ENCODE measurements around the gene TBC1D5.

DNA sequence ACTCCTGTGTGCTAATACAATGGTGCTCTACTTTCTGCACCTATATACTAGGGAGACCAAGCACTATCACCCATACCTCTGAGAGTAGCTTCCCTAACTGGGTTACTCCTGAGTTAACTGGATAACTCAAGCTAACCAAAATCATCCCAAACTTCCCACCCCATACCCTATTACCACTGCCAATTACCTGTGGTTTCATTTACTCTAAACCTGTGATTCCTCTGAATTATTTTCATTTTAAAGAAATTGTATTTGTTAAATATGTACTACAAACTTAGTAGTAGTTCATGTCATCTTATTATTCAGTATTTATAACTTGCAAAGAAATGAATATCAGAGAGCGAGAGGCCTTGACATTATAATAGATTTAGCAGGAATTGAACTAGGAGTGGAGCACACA, 340.5 kb downstream of the TBC1D5 start:
- TF ChIP-seq CTCF (conservative IDR thresholded peaks at IDR 0.05 in 1 of 2, IDR thresholded peaks at IDR 0.05 in 1 of 2; ENCODE audit: extremely low read depth in 1 of 2, insufficient read depth in 1 of 2, low read depth in 1 of 2, low read length in 2 of 2) (no peak), EZH2 (IDR thresholded peaks at IDR 0.05; ENCODE audit: borderline replicate concordance, low read length) (no peak)

Measured in mammary epithelial cell (primary cell).